Measurements from ENCODE around the gene ZNF608. TPM values are rescaled to one million over a fixed set of nuclear protein-coding genes. Genes with fewer than 3 reads are reported as not detected.

ZNF608 gene
- total and polyA plus RNA-seq, 2 donors (not counting 3 experiments of a cell fraction or from before 2014, with no cell fraction given) = 16.2 to 33.6 TPM

- dilution Hi-C loops (cut with MboI; ENCODE audit: extremely low pct_ligation_motif_present, low sequenced_read_pairs) (no loop called here), intact Hi-C loops (cut with micrococcal nuclease) (no loop called here)
- no peaks in the 10 kb centered on the region for H4K20me1 ChIP-seq (replicated peaks; ENCODE audit: control insufficient read depth, extremely low read depth, insufficient read depth, low read length)
- FAIRE-seq (no peak), DNase-seq (ENCODE audit: low read depth, low spot score) (peak; percentile 85)
- H2AFZ ChIP-seq (ENCODE audit: low read depth, low read length) = no peak overlapping the region
- H3K4me2 ChIP-seq (ENCODE audit: insufficient read depth, low read length) = no peak overlapping the region
- no TSS peak for BruUV-seq (replicated peaks)
- H3K79me2 ChIP-seq (ENCODE audit: control insufficient read depth, insufficient read depth, low read length) = no peaks in the 10 kb centered on the region
- H3K27ac ChIP-seq (ENCODE audit: insufficient read depth, low read depth, low read length) = no peak overlapping the region
- ChIA-PET CTCF (interaction anchor here (0.6 to 1.3 kb wide), 7 partner anchors 11 to 1765 kb away, joined by 3 to 5 read pairs (median 3); no protein-coding TSS in a partner anchor), POLR2A (interaction anchor here (0.5 to 0.7 kb wide), 5 partner anchors 25 to 1469 kb away, joined by 3 read pairs; no protein-coding TSS in a partner anchor)
- no peak overlapping the region for H3K4me3 ChIP-seq (replicated peaks in 1 of 3; ENCODE audit: insufficient read depth in 1 of 3, low read depth in 1 of 3, low read length in 3 of 3)
- no peaks in the 10 kb centered on the region for H3K9me3 ChIP-seq (replicated peaks; ENCODE audit: control insufficient read depth, insufficient read depth, low read length)
- no peaks in the 10 kb centered on the region for H3K9me1 ChIP-seq (replicated peaks; ENCODE audit: control insufficient read depth, extremely low read depth, insufficient read depth, low read length)
- TF ChIP-seq EZH2 (IDR thresholded peaks at IDR 0.05; ENCODE audit: borderline replicate concordance, low read depth, low read length, severe bottlenecking) = no peak
- no peak for TF ChIP-seq MAX (IDR thresholded peaks at IDR 0.05; ENCODE audit: insufficient read depth, insufficient read length)
- TF ChIP-seq FOS (IDR thresholded peaks at IDR 0.05; ENCODE audit: borderline replicate concordance, insufficient read depth, low read length) = no peak
- TF ChIP-seq CTCF (IDR thresholded peaks at IDR 0.05; ENCODE audit: extremely low read depth in 1 of 2, insufficient read depth in 1 of 2, low read depth in 1 of 2, low read length in 2 of 2) = no peak
- TF ChIP-seq JUN (IDR thresholded peaks at IDR 0.05; ENCODE audit: borderline replicate concordance, insufficient read depth, insufficient read length, low read depth) = no peak
- no peak for TF ChIP-seq POLR2AphosphoS5 (IDR thresholded peaks at IDR 0.05; ENCODE audit: insufficient read depth, low read depth, low read length)
- no peak for TF ChIP-seq POLR2A (IDR thresholded peaks at IDR 0.05; ENCODE audit: low read depth, low read length)
- no peak for TF ChIP-seq MYC (IDR thresholded peaks at IDR 0.05; ENCODE audit: low read depth, low read length)
- TF ChIP-seq GATA2 (IDR thresholded peaks at IDR 0.05; ENCODE audit: insufficient read depth, insufficient read length, low read depth, low read length) = no peak
- no peak overlapping the region for H3K9ac ChIP-seq (replicated peaks; ENCODE audit: extremely low read depth, insufficient read depth, low read length)
- H3K27me3 ChIP-seq (ENCODE audit: control insufficient read depth in 2 of 2, insufficient read depth in 2 of 2, low read length in 2 of 2) = no peaks in the 10 kb centered on the region
- H3K4me1 ChIP-seq (ENCODE audit: control insufficient read depth, extremely low read depth, insufficient read depth, low read length) = no peaks in the 10 kb centered on the region
- no peaks in the 10 kb centered on the region for H3K36me3 ChIP-seq (ENCODE audit: control insufficient read depth in 2 of 2, extremely low read depth in 1 of 2, insufficient read depth in 2 of 2, low read length in 2 of 2)
Observed at GRCh38 chr5:124773315-124774311, 27.2 kb upstream of the ZNF608 start.
